GM03348 (cell line): ENCODE data around the gene SSTR3.
"Not testable (repeated sequence)": the region's sequence is repeated elsewhere in the genome, so short reads cannot be mapped to it uniquely, and the experiment has no call there.

Source experiments
- DNase-seq: peaks from one replicate; pipeline ENCODE4 v3.0.0; 2012; ENCODE audit warnings: low spot score

Gene SSTR3

DNA sequence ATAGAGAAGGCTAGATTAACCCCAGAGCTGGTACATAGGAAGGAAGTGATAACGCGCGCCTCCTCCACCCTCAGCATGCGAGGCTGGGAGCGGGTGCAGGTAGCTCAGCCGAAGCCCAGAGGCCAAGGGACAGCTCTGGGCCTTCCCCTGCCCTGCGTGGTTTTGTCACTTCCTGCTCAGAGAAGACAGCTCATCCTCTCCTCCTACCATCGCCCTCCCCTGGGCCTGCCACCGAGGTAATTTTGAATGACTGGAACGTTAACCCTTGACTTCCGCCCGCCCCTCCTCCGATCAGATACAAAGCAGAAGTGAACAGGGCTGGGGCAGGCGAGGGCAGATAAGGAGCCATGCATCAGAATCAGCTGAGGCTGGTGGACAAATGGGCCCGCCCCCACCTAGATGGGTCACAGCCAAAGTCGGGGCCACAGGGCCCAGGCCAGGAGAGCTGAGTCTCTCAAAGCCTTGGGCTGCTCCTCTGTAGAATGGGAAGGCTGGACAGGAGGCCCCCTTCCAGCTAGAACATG, 30.2 kb upstream of the SSTR3 start:
- no peak for DNase-seq

DNA sequence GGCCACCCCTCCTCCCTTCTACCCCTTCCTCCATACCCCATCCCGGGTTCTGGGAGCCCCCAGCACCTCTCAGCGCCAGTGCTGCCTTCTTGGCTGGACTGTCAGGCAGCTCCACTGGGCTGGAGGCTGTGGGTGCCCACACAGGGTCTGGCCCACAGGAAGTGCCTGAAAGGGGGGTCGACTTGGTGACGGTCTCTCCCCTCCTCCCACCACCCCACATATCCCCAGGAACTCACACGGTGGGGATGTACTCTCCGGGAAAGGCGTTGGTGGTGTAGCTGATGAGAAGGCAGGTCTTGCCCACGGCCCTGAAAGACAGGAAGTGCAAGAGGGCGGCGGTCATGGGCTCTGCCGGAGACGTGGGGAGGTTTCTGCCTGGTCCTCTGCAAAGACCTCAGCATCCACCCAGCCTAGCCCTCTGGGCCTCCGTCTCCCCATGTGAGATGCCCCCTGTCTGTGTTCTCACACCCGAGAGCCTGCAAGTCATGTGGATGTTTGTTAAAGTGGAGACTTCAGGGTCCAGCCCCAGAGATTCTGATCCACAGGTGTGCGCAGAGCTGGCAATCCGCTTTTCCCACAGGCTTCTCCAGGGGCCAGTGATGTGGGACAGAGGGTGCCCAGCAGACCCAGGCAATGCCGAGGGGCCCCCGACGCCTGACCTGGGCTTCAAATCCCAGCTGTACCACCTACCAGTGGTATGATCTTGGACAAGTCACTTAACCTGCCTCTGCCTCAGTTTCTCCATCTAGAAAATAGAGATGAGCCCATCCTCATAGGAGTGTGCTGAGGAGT, 29.3 kb upstream of the SSTR3 start:
- no peak for DNase-seq

DNA sequence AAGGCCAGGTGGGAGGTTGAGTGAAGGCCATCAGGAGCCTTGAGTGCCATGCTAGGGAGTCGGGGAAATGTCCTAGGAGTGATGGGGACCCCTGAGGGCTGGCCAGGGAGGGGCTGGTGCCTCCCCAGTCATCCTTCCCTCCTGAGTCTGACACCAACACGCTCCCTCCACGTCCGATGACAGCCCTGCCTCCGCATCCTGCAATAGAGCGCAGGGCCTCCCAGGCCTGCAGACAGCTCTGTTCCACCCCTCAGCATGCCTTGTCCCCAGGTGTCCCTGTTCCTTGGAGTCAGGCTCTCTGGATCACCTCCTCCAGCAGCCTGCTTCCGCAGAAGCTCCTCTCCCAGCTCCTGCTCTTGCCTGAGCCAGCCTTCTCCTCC, 28.7 kb upstream of the SSTR3 start:
- no peak for DNase-seq

DNA sequence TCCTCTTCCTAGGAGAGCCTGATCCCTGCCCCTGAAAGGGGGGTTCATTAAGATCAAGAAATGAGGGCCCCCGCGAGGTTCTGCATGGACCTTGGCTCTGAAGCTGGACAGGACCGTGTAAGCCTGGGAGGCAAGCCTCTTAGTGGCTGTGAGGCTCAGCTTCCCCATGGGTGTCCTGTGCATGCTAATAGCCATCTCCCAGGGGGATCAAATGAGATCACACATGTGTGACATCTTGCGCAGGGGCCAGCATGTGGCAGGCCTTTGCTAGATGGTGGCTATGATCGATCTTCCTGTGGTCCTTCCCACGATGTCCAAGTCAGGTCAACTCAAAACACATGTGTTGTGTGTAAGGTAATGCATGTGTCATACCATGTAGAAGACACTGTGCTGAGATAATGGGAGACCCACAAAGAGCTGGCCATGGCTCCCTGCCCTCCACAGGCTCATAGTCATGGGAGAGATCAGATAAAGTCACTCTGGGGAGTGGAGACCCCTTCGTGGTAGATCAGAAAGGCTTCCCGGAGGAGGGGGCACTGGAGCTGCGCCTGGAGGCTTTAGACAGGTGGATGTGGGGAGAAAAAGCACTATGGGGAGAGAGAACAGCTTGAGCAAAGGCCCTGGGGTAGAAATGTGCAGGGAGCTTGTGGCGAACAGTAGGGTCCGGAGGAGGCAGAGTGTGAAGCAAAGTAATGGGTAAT, 28.1 kb upstream of the SSTR3 start:
- no peak for DNase-seq

DNA sequence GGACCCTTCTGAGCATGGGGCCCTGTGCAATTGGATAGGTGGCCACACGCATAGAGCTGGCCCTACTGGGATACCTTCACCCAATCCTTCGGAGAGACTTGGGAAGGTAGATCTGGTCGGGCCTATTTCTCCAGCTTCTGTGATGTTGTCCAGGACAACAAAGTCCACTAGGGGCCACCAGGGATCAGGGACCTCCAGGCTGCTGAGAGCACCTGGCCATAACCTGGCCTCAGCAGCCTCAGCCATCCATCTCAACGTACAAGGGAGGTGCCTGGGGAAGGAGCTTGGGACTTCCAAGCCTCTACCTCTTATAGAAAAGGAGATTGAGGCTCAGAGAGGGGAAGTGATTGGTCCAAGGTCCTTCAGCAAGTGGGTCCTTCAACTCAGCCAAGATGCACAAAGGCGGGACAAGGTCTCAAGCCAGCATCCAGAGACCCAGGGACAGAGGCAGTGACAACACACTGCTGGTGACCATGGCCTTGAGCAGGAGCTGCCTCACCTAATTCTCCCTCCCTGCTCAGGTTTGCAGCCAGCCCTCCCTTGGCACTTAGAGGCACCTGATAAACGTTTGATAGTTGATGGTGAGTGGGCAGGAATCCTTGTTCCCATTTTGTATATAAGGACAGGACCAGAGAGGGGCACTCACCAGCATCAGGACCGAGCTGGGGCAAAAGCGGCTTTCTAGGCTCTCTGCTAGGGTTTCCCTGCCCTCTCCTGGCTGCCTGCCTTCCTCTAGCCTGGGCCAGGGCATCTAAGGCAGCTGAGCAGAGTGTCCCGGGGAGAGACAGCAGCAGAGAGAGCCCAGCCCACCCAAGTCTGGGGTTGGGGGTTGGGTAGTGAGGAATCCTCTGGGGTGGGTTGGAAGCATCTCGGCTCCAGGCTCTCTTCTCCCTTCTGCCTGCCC, 27.3 kb upstream of the SSTR3 start:
- DNase-seq = no peak

DNA sequence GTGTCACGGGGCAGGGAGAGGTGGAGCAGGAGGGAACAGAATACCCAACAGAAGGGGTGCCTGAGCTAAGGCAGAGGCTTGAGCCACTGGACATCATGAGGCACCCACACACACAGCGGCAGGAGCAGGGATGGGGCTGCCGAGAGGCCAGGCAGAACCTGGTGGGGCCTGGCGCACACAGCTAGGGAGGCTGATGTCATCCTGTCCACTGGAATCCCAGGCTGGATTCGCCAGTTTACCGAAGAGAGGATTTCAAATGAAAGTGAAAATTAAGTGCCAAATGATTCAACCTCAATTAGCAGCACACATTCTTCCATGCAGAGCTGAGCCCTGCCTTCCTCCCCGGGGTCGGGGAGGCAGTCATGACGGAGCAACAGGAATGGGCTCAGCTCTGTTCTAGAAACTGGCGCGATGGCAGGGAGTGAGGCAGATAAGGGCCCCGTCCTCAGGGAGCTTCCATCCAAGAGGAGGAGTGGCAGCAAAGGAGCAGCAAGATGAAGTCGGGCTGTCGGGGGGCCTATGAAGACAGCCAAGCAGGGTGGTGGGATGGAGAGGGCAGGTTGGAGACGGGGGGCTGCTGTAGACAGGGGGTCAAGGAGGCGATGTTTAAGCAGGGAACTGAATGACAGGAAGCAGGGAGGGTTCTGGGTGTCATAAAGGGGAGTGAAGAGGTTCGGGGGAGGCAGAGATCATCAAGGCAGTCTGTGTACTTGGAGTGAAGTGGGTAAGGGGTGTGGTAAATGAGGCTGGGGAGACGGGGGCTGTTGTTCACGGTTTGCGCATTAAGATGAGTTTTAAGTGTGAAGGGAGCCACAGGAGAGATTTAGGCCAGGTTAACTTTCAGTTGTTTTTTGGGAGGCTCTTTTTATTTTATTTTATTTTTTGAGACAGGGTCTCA, 25.3 kb upstream of the SSTR3 start:
- peak; percentile 66 for DNase-seq

DNA sequence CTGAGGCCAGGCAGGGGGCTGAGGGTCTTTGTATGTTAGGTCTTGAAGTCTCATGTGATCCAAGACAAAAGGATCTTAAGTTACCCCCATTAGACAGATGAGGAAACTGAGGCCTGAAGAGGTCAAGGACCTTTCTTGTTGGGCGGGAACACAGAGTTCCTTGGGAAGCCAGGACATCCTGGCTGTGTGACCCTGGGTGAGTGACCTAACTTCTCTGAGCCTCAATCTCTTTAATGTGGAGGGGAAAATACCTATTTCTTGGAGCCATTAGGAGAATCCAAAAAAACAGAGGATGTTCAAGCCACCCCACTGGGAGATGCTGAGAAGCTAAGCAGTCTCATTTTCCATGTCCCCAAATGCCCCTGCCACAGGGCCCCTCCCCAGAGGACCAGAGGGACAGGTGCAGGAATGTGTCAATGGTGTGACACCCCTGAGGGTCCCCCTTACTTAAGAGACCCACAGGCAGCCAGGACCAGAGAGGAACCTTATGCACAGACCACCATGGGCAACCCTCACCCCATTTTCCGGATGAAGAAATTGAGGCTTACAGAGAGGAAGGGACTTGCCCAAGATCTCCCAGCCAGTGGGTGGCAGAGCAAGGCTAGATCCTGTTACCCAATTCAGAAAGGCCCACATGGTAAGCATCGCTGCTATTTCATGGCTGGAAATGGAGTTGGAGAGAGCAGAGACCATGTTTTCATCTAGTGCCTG, 23.8 kb upstream of the SSTR3 start:
- DNase-seq = no peak

DNA sequence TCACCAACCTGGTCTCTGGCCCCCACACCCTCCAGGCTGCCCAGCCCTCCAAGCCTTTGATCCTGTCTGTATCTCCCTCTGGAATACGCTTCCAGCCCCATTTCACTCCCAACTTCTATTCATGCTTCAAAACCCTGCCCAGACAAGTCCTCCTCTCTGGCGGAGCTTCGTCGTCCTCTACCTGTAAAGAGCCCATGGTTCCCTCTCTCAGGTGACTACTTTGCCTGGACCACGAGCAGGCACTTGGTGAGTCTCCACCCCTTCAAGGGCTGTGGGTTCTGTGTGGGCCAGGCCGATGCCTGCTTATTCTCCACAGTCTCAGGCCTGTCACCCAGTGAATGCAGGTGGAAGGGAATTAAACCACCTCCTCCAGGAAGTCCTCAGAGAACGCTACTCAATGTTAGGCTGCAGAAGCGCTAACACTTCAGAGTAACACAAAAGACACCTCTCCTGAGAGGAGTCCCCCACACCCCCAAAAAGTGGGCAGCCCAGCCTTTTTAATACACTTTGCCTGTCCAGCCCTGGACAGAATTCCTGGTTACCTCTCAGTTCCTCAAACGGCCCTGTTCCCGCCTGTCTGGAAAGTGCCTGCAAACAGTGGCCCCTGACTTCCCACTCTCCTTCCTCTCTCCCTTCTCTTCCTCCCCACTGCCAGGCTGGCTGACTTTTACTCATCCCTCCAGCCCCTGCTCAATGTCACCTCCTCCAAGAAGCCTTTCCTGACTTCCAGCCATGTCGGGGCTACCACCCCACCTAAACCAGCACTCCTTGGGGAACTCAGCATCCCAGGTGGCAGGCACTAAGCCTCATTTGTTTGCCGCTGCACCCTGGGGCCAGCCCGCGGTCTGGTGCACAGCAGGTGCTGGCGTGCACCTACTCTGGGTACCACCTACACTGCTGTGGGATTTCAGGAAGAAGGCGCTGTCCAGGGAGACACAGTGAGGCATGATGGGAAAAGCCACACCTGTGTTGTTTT, 22.7 kb upstream of the SSTR3 start:
- no peak for DNase-seq

DNA sequence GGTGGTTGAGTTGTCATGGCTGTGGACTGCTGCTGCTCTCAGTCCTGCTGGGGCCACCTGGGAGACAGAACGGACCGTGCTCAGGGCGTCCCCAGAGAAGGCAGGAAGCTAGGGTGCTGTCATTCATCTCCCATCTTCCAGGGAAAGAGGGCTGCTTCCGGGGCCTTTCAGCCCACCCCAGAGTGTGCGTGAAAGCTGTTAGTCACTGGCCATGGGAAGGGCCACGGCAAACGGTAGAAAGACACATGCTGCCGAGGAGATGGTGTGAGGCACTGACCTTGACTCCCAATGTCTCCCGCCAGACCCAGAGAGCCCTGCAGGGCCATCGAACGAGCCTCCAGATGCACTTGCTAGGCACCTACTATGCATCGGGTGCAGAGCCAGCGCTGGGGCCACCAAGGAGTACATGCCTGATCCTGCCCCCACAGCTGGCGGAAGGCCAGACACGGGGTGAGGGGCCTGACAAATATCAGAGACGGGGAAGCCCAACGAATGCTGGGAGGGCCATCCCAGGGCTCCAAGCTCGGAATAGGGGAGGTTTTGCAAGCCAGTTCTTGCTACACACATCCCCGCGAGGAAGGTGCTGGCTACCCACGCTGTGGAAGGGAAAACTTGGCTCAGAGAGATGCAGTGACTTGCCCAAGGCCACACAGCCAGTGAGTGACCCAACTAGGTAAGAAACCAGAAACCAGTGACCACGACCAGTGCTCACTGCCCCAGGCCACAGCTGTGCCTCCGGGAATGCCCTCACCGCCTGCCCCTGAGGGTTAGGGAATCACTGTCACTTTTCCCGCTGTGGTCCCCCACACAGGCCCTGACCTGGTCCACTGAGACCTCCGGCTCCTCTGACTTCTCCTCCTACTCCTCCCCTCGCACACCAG, 21.7 kb upstream of the SSTR3 start:
- DNase-seq = no peak

DNA sequence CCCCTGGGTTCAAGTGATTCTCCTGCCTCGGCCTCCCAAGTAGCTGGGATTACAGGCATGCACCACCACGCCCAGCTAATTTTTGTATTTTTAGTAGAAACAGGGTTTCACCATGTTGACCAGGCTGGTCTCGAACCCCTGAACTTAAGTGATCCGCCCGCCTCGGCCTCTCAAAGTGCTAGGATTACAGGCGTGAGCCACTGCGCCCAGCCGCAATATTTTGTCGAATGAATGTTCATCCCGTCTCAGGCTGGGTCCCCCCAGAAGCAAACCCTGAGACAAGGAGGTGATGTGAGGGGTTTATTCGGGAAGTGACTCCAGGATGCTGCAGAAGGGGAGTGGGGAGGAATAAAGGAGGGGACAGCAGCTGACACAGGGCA, 21.1 kb upstream of the SSTR3 start:
- not testable (repeated sequence) for DNase-seq

DNA sequence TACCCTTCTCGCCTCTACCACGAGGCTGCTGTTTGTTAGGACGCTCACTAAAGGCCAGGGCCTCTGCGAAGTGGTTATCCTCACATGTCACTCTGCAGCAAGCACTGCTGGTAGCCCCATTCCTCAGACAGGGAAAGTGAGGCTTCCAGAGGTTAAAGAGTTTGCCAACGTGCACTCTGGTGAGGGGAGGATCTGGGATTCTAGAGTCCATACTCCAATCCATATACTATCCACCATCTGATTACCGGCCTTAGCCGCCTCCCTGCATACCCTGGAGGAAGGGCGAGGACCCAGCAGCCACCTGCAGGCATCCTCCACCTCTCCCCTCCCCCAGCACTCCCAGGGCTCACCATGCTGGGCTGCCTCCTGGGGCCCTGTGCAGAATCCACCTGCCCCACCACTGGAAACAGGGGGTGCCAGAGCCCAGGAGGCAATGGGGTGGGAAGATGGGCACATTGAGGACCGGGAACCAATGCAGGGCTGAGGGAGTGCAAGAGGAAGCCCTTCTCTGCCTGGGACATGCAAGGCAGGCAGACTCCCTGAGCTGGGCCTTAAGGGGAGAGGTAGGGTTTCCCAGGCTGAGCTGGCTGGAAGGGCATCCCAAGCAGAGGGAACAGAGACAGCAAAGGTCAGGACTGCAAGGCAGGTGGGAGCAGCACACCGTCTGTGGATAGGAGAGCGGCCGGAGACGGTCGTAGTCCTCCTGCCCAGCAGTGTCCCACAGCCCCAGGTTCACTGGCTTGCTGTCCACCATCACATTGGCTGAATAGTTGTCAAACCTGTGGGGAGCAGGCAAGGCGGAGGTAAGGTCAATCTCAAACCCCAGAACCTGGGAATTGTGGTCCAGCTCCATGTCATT, 20.1 kb upstream of the SSTR3 start:
- DNase-seq = no peak

DNA sequence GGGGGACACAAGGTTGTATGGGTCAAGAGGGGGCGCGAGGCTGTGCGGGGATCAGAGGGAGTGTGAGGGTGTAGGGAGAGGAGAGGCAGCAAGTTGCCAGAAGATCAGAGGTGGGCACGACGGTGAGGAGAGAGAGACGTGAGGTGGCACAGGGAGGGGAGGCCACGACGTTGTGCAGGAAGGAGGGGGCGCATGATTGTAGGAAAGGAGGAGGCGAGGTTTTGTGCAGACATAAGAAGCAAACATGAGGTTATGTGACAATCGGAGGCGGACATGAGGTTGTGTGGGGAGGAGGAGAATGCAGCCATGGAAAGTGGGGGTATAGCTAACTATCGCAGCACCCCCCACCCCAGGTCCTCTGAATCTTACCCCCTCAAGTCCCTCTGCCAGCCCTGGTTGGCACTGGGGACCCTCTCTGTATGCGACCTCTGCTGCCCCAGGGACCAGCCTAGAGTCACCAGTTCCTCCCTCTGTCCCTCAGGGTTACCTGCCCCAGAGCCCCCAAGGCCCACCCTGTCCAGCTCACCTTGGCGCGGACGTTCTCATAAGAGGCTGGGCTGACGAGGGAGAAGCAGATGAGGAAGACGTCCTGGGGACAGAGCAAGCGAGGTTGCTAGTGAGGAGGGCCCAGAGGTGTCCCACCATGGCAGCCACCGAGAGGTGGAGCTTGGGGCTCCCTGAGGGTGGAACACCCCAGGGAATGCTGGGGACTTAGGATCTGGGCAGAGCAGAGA, 19.3 kb upstream of the SSTR3 start:
- DNase-seq = no peak

DNA sequence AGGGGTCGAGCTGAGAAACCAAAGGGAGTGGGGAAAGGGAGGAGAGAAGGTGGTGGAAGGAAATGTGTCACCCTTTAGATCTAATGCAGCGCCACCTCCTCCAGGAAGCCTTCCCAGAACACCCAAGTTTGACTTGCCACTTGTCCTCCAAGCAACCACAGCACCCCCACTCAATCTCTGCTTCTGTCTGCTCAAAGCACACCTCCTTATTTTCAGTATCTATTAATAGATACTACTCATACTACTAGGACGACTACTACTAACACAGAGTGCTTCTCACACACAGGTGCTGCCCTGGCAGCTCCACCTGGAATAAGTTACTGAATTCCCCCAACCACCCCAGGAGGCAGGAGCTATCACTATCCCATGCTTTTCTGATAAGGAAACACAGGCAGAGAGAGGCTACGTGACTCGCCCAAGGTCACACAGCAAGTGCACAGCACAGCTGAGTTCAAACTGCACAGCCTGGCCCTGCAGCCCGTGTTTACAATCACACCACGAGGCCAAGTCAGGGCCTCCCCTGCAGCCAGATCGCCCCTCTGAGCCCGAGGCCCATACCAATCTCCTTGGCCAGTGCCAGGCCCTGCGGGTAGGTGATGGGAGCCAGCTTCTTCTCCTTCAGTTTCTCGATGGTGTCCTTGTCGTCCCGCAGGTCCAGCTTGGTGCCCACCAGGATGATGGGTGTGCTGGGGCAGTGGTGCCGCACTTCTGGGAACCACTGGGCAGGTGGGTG, 18.6 kb upstream of the SSTR3 start:
- no peak for DNase-seq

DNA sequence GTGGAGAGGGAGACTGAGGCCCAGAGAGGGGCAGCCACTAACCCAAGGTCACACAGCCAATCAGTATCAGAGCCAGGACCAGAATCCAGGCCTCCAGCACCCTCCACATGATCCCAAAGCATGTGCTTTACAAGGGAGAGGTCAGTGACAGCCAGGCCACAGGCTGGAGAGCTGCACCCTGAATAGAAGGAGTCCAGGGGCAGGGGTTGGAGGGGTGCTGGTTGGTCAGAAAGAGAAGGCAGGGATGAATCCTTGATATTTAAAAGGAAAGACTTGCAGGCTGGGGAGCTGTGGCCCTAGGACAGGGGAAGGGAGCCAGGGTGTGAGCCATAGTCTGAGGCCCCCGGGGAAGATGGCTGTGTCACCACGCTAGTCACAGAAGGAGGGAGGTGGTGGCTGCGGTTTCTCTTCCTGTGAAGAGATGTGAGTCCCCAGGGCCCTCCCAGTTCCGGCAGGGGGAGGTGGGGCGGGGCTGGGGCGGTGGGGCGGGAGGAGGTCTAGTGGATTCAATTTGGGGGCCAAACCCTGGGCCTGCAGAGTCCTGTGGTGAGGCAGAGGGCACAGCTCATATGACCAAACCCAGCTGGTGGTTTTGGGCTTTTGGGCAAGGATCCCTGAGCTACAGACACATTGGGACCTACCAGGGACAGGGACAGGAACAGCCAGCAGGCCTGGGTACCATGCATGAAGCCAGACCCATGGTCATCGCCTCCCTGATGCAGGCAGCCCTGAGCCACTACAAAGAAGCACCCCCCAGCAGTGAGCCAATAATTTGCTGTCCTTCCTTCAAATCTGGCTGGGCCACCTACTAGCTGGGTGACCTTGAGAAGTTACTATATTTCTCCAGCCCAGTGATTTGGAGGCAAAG, 17.8 kb upstream of the SSTR3 start:
- DNase-seq = peak; percentile 80
